ENCODE measurements around the gene TENM4. TPM values are rescaled to one million over a fixed set of nuclear protein-coding genes. Genes with fewer than 3 reads are reported as not detected.

TENM4 gene
- total and polyA plus RNA-seq, 11 donors: 0.08 to 6.4 (median 1.0) TPM

DNA sequence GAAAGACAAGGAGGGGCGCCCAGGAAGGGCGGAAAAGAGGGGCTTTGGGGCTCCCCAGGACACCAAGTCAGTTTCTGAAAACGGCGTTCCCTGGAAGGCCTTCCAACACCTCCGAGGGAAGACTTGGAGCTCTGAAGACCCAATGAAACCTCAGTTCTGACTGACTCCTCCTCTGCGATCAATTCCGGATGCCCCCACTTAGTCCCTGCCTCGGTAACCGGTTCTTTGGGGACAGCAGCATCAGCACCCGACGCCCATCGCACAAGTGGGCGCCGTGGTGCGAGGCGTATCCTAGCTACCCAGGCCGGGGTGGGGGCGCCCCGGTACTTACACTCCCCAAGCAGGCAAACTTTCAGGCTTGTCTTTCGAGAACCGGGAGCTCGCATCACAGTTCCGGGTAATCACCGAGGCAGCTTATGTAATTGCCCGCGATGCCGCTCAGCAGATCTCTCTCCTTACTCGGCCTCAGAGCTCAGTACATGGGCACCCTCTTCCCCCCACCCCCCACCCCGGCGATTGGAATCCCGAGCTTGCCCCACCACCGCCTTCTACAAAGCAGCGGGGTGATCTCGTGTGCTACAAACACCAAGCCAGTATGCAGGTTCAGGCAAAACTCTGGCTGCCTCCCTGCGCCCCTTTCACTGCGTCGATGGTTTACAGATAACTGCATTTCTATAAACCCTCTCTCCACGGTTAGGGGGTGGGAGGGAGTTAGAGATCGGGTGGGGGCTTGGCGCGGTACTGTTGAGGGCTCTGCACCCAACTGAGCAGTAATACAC lies 2.0 kb downstream of the TENM4 start:
- peak overlapping the region in 7 of 12 donors; percentile 27 to 67 (median 55) for H3K27ac ChIP-seq
- H3K36me3 ChIP-seq: no peaks in the 10 kb centered on the region
- TF ChIP-seq, protein P1, sequence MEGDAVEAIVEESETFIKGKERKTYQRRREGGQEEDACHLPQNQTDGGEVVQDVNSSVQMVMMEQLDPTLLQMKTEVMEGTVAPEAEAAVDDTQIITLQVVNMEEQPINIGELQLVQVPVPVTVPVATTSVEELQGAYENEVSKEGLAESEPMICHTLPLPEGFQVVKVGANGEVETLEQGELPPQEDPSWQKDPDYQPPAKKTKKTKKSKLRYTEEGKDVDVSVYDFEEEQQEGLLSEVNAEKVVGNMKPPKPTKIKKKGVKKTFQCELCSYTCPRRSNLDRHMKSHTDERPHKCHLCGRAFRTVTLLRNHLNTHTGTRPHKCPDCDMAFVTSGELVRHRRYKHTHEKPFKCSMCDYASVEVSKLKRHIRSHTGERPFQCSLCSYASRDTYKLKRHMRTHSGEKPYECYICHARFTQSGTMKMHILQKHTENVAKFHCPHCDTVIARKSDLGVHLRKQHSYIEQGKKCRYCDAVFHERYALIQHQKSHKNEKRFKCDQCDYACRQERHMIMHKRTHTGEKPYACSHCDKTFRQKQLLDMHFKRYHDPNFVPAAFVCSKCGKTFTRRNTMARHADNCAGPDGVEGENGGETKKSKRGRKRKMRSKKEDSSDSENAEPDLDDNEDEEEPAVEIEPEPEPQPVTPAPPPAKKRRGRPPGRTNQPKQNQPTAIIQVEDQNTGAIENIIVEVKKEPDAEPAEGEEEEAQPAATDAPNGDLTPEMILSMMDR (IDR thresholded peaks at IDR 0.05): no peak
- no peak for TF ChIP-seq POLR2A (IDR thresholded peaks at IDR 0.05)
- ATAC-seq (peak in 2 of 4 donors; percentile 14 to 16), DNase-seq (peak in 3 of 5 donors; percentile 8 to 32 (median 20))
- WGBS, 4 donors: 1 to 4% (median 2%) methylated on average over 13 to 41 of the region's 41 CpGs
- peak overlapping the region; percentile 31 to 72 (median 54) for H3K4me3 ChIP-seq
- peaks cover 14 to 90% (median 56%) of the 10 kb centered on the region in 9 donors for H3K27me3 ChIP-seq
- peaks cover 0 to 8% (median 3%) of the 10 kb centered on the region in 12 donors for H3K9me3 ChIP-seq
- intact Hi-C loops (cut with DNase I): no loop called here
- peaks cover 0 to 50% (median 31%) of the 10 kb centered on the region in 12 donors for H3K4me1 ChIP-seq

DNA sequence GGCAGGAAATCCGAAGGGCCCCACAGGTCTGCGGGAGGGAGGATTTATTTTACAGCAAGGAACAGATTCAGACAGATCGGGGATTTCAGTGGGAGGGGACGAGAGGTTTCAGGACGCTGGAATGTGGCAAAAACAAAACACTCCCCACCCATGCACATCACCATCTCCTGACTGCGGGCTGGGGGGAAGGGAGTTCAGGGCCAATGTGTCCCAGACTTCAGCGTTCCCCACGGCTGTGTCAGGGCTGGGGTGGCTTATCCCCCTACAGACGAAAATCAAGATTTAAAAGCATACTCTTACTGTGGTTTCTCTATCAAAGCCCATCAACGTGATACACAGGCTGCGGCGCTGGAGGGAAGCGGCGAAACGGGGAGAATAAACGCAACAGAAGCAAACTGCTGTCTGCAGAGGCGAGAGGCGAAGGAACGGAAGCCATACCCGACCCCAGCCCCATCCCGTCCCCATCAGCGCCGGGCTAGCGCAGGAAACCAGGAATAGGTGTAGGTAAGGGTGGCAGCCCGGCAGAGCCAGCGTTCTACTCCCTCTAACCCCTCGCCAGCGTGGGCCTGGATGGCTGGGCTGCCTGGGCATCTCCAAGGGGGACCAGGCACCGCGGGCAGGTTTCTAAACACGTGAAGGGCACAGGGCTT lies 2.7 kb downstream of the TENM4 start:
- intact Hi-C loops (cut with DNase I): no loop called here

DNA sequence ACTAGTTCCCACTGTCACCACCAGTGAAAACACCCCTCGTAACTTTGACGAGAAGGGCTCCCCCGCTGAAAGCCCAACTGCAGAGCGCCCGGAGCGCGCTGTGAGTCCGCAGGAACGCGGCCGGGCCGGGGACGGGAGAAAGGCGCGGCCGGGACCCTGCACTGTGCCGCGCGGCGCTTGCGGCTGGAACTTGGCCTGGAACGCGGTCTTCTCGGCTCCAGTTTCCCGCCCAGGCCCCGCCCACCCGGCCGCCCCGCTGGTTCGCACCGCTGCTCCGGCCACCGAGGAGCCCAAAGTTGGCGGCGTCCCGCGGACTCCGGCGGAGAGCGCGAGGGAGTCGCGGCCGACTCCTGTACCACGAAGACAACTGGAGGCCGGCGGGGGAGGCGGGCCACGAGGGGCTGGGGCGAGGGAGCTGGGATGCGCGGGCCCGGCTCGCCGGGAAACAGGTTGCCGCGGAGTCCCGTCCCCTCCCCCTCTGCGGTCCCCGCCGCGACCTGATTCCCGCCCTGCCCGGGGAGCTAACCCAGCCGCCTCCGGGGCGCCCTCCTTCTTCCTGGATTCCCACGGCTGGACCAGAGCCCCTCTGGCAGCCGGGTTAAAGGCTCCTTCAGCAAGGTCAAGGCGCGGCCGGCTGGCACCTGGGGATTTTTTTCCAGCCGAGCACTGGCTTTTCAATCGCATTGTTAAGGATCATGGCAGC lies 3.4 kb downstream of the TENM4 start:
- WGBS, 4 donors: 1 to 3% (median 1%) methylated on average over 16 to 74 of the region's 74 CpGs
- H3K36me3 ChIP-seq: no peaks in the 10 kb centered on the region
- intact Hi-C loops (cut with DNase I): no loop called here
- ATAC-seq (peak in 3 of 4 donors; percentile 44 to 66 (median 61)), DNase-seq (peak; percentile 61 to 81 (median 72))
- H3K27me3 ChIP-seq: peaks cover 14 to 85% (median 52%) of the 10 kb centered on the region in 9 donors
- H3K4me3 ChIP-seq: peak overlapping the region; percentile 31 to 72 (median 54)
- no peak for TF ChIP-seq POLR2A (IDR thresholded peaks at IDR 0.05)
- TF ChIP-seq, protein P1 (IDR thresholded peaks at IDR 0.05): no peak
- no peaks in the 10 kb centered on the region for H3K9me3 ChIP-seq
- H3K27ac ChIP-seq: peak overlapping the region in 7 of 12 donors; percentile 27 to 67 (median 55)
- peaks cover 0 to 50% (median 31%) of the 10 kb centered on the region in 12 donors for H3K4me1 ChIP-seq

More for the DNA sequence above, 2.7 kb downstream of the TENM4 start:
- TF ChIP-seq, protein P1 (IDR thresholded peaks at IDR 0.05): no peak
- TF ChIP-seq POLR2A (IDR thresholded peaks at IDR 0.05): no peak
- Histone ChIP-seq H3K4me3 (peak overlapping the region; percentile 31 to 72 (median 54)), H3K27me3 (peaks cover 14 to 90% (median 54%) of the 10 kb centered on the region in 9 donors), H3K36me3 (no peaks in the 10 kb centered on the region), H3K4me1 (peaks cover 0 to 50% (median 31%) of the 10 kb centered on the region in 12 donors), H3K27ac (peak overlapping the region in 7 of 12 donors; percentile 27 to 67 (median 55)), H3K9me3 (peaks cover 0 to 6% (median 1%) of the 10 kb centered on the region in 12 donors)
- DNase-seq (peak in 2 of 5 donors; percentile 28 to 34), ATAC-seq (peak in 3 of 4 donors; percentile 2 to 13 (median 5))
- 1 to 9% (median 2%) methylated on average over 28 to 31 of the region's 31 CpGs for WGBS, 4 donors

All from heart left ventricle (tissue), 16 donors.